ENCODE results near the gene PRR14.
"Not testable (repeated sequence)": the region's sequence is repeated elsewhere in the genome, so short reads cannot be mapped to it uniquely, and the experiment has no call there.

The PRR14 gene

DNA sequence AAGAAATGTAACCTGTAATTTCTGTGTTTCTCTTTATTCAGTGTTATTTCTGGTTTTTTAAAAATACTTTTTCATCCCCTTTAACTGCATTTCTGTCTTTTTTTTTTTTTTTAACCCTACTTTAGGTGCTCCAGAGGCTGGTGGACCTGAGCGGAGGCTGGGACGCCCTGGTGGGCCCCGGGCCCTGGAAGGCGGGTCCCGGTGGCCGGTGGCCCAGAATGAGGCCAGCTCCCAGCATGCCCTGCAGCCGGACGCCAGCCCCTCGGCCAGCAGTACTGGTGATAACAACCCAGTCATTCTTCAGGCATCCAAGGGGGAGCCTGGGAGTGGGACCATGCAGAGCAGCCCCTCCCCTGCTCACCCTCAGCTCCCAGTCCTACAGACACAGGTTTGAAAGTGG lies 49.7 kb downstream of the PRR14 start:
- no peak for TF ChIP-seq ZNF274 (IDR thresholded peaks at IDR 0.05; ENCODE audit: low read depth, low read length)
- H3K4me3 ChIP-seq (ENCODE audit: low read length): no peak overlapping the region; the same call in 1 of the 2 replicates

DNA sequence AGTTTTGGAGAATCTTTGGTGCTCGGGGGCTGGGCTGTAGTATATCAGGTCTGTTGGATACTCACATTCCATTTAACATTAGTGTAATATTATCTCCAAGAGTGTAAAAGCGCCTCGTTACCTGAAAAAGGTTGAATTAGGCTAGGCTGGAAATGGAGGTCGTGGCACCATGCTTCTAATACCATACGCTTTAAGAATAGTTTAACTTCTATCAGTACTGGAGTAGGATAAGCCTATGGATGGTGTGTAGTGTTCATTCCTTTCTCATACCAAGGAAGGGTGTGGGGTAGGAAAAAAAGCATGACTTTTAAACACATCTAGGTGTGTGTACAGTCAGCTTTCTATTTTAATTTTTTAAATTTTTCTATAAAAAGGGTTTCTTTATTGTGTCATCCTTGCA lies 50.2 kb downstream of the PRR14 start:
- no peak for TF ChIP-seq ZNF274 (IDR thresholded peaks at IDR 0.05; ENCODE audit: low read depth, low read length)
- H3K4me3 ChIP-seq (ENCODE audit: low read length): no peak overlapping the region

DNA sequence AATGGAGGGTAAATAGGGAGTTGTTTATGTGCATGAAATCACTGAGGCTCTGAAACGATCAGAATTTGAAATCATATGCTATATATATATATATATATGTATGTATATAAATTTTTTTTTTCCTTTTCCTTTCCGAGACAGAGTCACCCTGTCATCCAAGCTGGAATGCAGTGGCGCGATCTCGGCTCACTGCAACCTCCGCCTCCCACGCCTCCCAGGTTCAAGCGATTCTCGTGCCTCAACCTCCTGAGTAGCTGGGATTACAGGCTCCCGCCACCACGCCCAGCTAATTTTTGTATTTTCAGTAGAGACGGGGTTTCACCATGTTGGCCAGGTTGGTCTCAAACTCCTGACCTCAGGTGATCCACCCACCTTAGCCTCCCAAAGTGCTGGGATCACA lies 52.3 kb downstream of the PRR14 start:
- not testable (repeated sequence) for H3K4me3 ChIP-seq (ENCODE audit: low read length)

DNA sequence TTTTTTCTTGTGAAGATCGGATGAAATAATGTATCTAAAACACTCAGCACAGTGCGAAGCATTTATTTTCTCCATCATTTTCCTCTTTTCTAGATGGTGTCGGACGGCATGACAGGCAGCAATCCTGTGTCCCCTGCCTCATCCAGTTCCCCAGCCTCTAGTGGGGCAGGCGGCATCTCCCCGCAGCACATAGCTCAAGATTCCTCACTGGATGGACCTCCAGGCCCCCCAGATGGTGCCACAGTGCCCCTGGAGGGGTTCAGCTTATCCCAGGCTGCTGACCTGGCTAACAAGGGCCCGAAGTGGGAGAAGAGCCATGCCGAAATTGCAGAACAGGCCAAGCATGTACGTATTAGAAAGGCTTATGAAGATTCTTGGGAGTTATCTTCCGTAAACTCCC lies 53.2 kb downstream of the PRR14 start:
- no peak overlapping the region for H3K4me3 ChIP-seq (ENCODE audit: low read length)
- no peak for TF ChIP-seq ZNF274 (IDR thresholded peaks at IDR 0.05; ENCODE audit: low read depth, low read length)
